ENCODE data around the gene PIP5K1A.

GRCh38 chr1:151157067-151157531, 41.3 kb upstream of the PIP5K1A start:
- TF ChIP-seq RAD21 (IDR thresholded peaks at IDR 0.05): no peak
- TF ChIP-seq CTCF (IDR thresholded peaks at IDR 0.05; ENCODE audit: low read depth, low read length, missing input control): no peak
- TF ChIP-seq MAX (IDR thresholded peaks at IDR 0.05): no peak
- TF ChIP-seq ATF3 (IDR thresholded peaks at IDR 0.05): no peak
- no peak for TF ChIP-seq HNF4G (IDR thresholded peaks at IDR 0.05)
- TF ChIP-seq EGR1 (IDR thresholded peaks at IDR 0.05; ENCODE audit: low read depth in 2 of 2): no peak
- no peak for TF ChIP-seq TAF1 (conservative IDR thresholded peaks at IDR 0.05)
- TF ChIP-seq FOXA2 (IDR thresholded peaks at IDR 0.05): no peak
- TF ChIP-seq JUND (IDR thresholded peaks at IDR 0.05): no peak
- TF ChIP-seq SP1 (IDR thresholded peaks at IDR 0.05): no peak
- TF ChIP-seq FOXA1 (IDR thresholded peaks at IDR 0.05): no peak
- TF ChIP-seq ZBTB33 (IDR thresholded peaks at IDR 0.05): no peak
- no peak for TF ChIP-seq REST (IDR thresholded peaks at IDR 0.05)
- no peak for TF ChIP-seq YY1 (IDR thresholded peaks at IDR 0.05)

Data from liver (tissue), 3 donors.